Astrocyte (in vitro differentiated cells and primary cell): Measurements from ENCODE around the gene GATA6. TPM values are rescaled to one million over a fixed set of nuclear protein-coding genes. Genes with fewer than 3 reads are reported as not detected.
A peak's percentile ranks its signal among the peaks of the same experiment; 100 is the strongest.

Source experiments
- DNase-seq: peaks from one replicate; pipeline ENCODE4 v3.0.0-alpha.2; 2010; ENCODE audit warnings: low read depth
- FAIRE-seq: peaks from 2 replicates; lab custom pipeline; 2011; peaks lifted over from hg19 to GRCh38; lab: Jason Lieb, UNC
- H2AFZ ChIP-seq: 2 replicates; pipeline ENCODE4 v1.6.0; 2012; ENCODE audit warnings: low read depth, low read length, inconsistent platforms
- H3K27ac ChIP-seq: 2 replicates; pipeline ENCODE4 v1.5.1; 2011; ENCODE audit warnings: low read depth, low read length, inconsistent platforms
- H3K27me3 ChIP-seq: 2 replicates; pipeline ENCODE4 v1.6.0; 2011; ENCODE audit warnings: low read length, inconsistent platforms; ENCODE audit not compliant: insufficient read depth
- H3K36me3 ChIP-seq: 2 replicates; pipeline ENCODE4 v1.5.1; 2011; ENCODE audit warnings: low read length, inconsistent platforms; ENCODE audit not compliant: insufficient read depth
- H3K4me1 ChIP-seq: 2 replicates; pipeline ENCODE4 v1.5.1; 2011; ENCODE audit warnings: low read length, inconsistent platforms; ENCODE audit not compliant: insufficient read depth
- H3K4me2 ChIP-seq: 2 replicates; pipeline ENCODE4 v1.6.0; 2012; ENCODE audit warnings: low read length, inconsistent platforms
- H3K4me3 ChIP-seq: 2 replicates; pipeline ENCODE4 v1.5.1; 2011; ENCODE audit warnings: low read depth, mild to moderate bottlenecking, low read length, inconsistent platforms; ENCODE audit not compliant: insufficient read depth
- H3K79me2 ChIP-seq: 2 replicates; pipeline ENCODE4 v1.6.0; 2012; ENCODE audit warnings: mild to moderate bottlenecking, low read length, inconsistent platforms; ENCODE audit not compliant: insufficient read depth
- H3K9ac ChIP-seq: 2 replicates; pipeline ENCODE4 v1.6.0; 2012; ENCODE audit warnings: mild to moderate bottlenecking, low read length, inconsistent platforms
- H3K9me3 ChIP-seq: 2 replicates; pipeline ENCODE4 v1.5.1; 2012; ENCODE audit warnings: low read depth, mild to moderate bottlenecking, low read length, inconsistent platforms; ENCODE audit not compliant: insufficient read depth
- H4K20me1 ChIP-seq: 2 replicates; pipeline ENCODE4 v1.6.0; 2012; ENCODE audit warnings: low read length, inconsistent platforms; ENCODE audit not compliant: insufficient read depth
- H3K27ac Mint-ChIP-seq: one replicate; pipeline ENCODE4 v1.8.0; 2021; ENCODE audit warnings: mild to moderate bottlenecking, mixed read lengths; ENCODE audit not compliant: unreplicated experiment
- H3K27me3 Mint-ChIP-seq: one replicate; pipeline ENCODE4 v1.8.0; 2021; ENCODE audit warnings: low read depth, mixed read lengths; ENCODE audit not compliant: unreplicated experiment
- H3K36me3 Mint-ChIP-seq: one replicate; pipeline ENCODE4 v1.8.0; 2021; ENCODE audit warnings: low read depth, mixed read lengths; ENCODE audit not compliant: unreplicated experiment
- H3K4me1 Mint-ChIP-seq: one replicate; pipeline ENCODE4 v1.8.0; 2021; ENCODE audit warnings: low read depth, mixed read lengths; ENCODE audit not compliant: unreplicated experiment
- H3K4me3 Mint-ChIP-seq: one replicate; pipeline ENCODE4 v1.8.0; 2021; ENCODE audit warnings: mild to moderate bottlenecking, moderate library complexity, mixed read lengths; ENCODE audit not compliant: unreplicated experiment
- H3K9me3 Mint-ChIP-seq: one replicate; pipeline ENCODE4 v1.8.0; 2021; ENCODE audit warnings: mild to moderate bottlenecking, mixed read lengths; ENCODE audit not compliant: unreplicated experiment
- CTCF ChIP-seq: IDR thresholded peaks from 2 replicates; pipeline ENCODE4 v1.5.1; 2011; ENCODE audit warnings: low read depth, mild to moderate bottlenecking, inconsistent platforms, low read length, moderate library complexity; ENCODE audit not compliant: insufficient read depth
- EZH2 ChIP-seq: IDR thresholded peaks from 2 replicates; pipeline ENCODE4 v1.6.1; 2012; ENCODE audit warnings: mild to moderate bottlenecking, low read length, inconsistent platforms; ENCODE audit not compliant: insufficient read depth
- total RNA-seq: library from RNA; stranded (reverse); gene quantifications from 2 replicates; pipeline ENCODE4 v1.2.1, GENCODE V29; 2021

Gene GATA6
- total RNA-seq, 1 donor from 2014 or later = 9.4 TPM

GRCh38 chr18:22211657-22212056 is 42.3 kb downstream of the GATA6 start:
- Mint-ChIP-seq H3K4me3 (no peak overlapping the region), H3K27ac (no peak overlapping the region), H3K27me3 (peaks cover 7% of the 10 kb centered on the region), H3K4me1 (peaks cover 12% of the 10 kb centered on the region), H3K36me3 (no peaks in the 10 kb centered on the region), H3K9me3 (no peaks in the 10 kb centered on the region)
- H2AFZ ChIP-seq = no peak overlapping the region
- DNase-seq = peak; percentile 41
- H3K36me3 ChIP-seq = peaks cover 3% of the 10 kb centered on the region
- no peak overlapping the region for H3K9ac ChIP-seq
- H3K9me3 ChIP-seq = no peaks in the 10 kb centered on the region
- no peak overlapping the region for H3K27ac ChIP-seq
- no peak overlapping the region for H3K4me2 ChIP-seq
- no peak for TF ChIP-seq CTCF
- TF ChIP-seq EZH2 = no peak
- H3K4me1 ChIP-seq = no peaks in the 10 kb centered on the region
- peaks cover 6% of the 10 kb centered on the region for H4K20me1 ChIP-seq
- H3K4me3 ChIP-seq = no peak overlapping the region
- no peak for FAIRE-seq
- H3K27me3 ChIP-seq = no peaks in the 10 kb centered on the region
- H3K79me2 ChIP-seq = no peaks in the 10 kb centered on the region

- H3K9me3 ChIP-seq = no peaks in the 10 kb centered on the region
- no peak overlapping the region for H2AFZ ChIP-seq
- no peaks in the 10 kb centered on the region for H3K36me3 Mint-ChIP-seq
- no peaks in the 10 kb centered on the region for H3K9me3 Mint-ChIP-seq
- H3K4me1 ChIP-seq = no peaks in the 10 kb centered on the region
- TF ChIP-seq CTCF (no peak), EZH2 (no peak)
- H3K4me3 Mint-ChIP-seq = no peak overlapping the region
- no peaks in the 10 kb centered on the region for H3K79me2 ChIP-seq
- no peak overlapping the region for H3K9ac ChIP-seq
- peaks cover 15% of the 10 kb centered on the region for H3K4me1 Mint-ChIP-seq
- FAIRE-seq (no peak), DNase-seq (peak; percentile 50)
- peaks cover 10% of the 10 kb centered on the region for H3K27me3 Mint-ChIP-seq
- no peak overlapping the region for H3K4me3 ChIP-seq
- H3K27ac Mint-ChIP-seq = no peak overlapping the region
- H3K36me3 ChIP-seq = peaks cover under 1% of the 10 kb centered on the region
- no peaks in the 10 kb centered on the region for H3K27me3 ChIP-seq
- H3K27ac ChIP-seq = no peak overlapping the region
- H3K4me2 ChIP-seq = no peak overlapping the region
- no peaks in the 10 kb centered on the region for H4K20me1 ChIP-seq
These were observed 44.1 kb downstream of the GATA6 start for GRCh38 chr18:22213333-22213973.
